ENCODE results near the gene PAX5.

PAX5 gene

GRCh38 chr9:36837431-36838405, 196.3 kb downstream of the PAX5 start:
- no peak for DNase-seq (ENCODE audit: low read depth in 3 of 3)

- DNase-seq (ENCODE audit: low read depth in 3 of 3), result no peak
Measured at GRCh38 chr9:36836486-36836885, 197.6 kb downstream of the PAX5 start.

GRCh38 chr9:36835271-36835996, 198.6 kb downstream of the PAX5 start:
- no peak for DNase-seq (ENCODE audit: low read depth in 3 of 3)

DNA sequence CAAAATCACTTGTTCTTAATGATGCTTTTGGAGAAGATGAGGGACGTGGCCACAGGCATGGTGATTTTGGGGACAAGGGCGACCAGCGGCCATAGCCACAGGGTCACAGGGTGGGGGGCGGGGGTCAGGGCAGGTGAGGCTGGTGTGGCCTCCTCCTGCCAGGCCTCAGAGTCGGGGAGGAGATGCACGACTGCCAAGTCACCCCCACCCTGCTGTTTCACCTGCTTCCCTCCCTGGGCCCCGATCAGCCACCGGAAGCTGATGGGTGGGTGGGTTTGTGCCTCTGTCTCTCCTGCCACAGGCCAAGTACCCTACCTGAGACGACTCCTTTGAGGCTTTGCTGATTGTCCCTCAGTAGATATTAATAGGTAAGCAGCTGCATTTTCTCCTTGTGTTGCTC, 199.3 kb downstream of the PAX5 start:
- no peak for DNase-seq (ENCODE audit: low read depth in 3 of 3)

GRCh38 chr9:36833954-36834353, 200.1 kb downstream of the PAX5 start:
- no peak for DNase-seq (ENCODE audit: low read depth in 3 of 3)

DNA sequence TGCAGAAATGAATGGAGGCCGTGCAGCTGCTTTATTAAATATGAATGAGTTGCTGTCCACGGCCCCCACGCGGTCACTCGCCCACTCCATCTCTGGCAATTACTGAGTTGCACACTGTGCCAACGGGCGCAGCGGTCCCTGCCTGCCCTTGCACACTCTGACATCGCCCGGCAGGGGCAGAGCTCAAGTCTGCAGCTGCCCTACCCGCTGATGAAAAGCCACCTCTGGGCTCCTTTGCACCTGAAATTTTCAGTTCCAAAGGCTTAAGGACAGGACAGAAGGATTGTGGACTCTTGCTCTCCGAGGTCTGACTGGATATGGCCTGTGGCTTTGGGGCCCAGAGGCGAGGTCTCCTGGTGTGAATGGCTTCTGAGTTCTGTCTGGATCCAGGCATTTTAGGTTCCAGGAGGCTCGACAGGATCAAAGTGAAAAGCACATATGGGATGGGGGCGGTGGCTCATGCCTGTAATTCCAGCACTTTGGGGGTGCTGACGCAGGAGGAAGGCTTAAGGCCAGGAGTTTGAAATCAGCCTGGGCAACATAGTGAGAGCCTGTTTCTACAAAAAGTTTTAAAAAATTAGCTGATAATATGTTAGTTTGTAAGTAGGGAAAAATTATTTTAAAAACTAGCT, 201.8 kb downstream of the PAX5 start:
- DNase-seq (ENCODE audit: low read depth in 3 of 3), result no peak

GRCh38 chr9:36831381-36832161, 202.5 kb downstream of the PAX5 start:
- DNase-seq (ENCODE audit: low read depth in 3 of 3), result no peak

- no peak for DNase-seq (ENCODE audit: low read depth in 3 of 3)
Measured at GRCh38 chr9:36828611-36829013, 205.5 kb downstream of the PAX5 start.

- no peak for DNase-seq (ENCODE audit: low read depth in 3 of 3)
Measured at GRCh38 chr9:36827593-36827992, 206.5 kb downstream of the PAX5 start.

DNA sequence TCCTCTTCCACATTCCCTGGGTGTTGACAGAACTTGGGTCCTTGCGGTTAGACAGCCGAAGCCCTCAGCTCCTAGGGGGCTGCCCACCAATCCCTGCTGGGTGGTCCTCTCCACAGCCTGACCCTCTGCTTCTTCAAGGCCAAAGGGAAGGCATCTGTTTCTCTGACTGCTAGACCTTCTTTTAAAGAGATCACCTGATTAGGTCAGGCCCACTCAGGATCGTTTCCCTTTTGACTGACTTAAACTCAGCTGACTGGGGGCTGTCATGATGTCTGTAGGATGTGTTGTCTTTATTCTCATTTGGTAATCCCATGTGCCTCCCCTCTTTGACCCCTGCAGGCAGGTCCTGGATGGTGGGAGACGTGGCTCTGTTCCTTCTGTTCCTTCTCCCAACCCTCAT, 207.5 kb downstream of the PAX5 start:
- DNase-seq (ENCODE audit: low read depth in 3 of 3), result no peak

DNA sequence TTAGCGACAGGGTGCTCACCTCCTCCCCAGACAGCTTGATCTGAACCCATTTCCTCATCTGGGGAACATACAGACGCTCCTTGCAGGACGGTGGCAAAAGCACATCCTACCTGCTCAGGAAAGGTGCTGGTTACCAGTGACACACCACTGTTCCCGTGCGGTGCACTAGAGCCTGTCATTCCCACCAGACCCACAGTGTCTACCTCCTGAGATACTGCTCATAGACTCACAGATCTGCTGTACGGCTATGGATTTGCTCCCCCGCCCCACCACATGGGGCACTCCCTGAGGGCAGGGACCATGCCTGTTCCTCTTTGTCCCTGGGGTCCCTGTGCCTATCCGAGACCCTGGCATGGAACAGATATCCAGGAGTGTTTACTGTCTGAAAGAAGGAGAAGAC, 208.9 kb downstream of the PAX5 start:
- no peak for DNase-seq (ENCODE audit: low read depth in 3 of 3)

DNA sequence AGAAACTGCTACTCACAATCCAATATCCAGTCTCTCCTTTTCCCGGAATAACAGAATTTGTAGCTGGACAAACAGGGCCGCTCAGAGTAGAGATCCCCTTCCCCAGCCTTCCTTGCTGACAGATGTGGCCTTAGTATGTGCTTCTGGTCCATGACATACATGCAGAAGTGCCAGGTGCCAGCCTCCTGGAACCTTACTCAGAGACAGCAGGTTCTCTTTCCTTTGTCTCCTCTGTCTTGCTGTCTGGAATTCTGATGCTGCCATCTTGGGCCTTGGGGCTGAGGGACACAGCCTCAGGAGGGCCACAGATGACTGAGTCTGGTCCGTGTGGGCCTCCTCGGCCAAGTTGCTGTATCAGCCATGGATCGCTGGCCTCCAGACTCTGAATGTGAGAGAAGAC, 210.1 kb downstream of the PAX5 start:
- no peak for DNase-seq (ENCODE audit: low read depth in 3 of 3)

- DNase-seq (ENCODE audit: low read depth in 3 of 3), result no peak
Measured at GRCh38 chr9:36823466-36823865, 210.6 kb downstream of the PAX5 start.

GRCh38 chr9:36822201-36822600, 211.9 kb downstream of the PAX5 start:
- DNase-seq (ENCODE audit: low read depth in 3 of 3), result no peak

DNA sequence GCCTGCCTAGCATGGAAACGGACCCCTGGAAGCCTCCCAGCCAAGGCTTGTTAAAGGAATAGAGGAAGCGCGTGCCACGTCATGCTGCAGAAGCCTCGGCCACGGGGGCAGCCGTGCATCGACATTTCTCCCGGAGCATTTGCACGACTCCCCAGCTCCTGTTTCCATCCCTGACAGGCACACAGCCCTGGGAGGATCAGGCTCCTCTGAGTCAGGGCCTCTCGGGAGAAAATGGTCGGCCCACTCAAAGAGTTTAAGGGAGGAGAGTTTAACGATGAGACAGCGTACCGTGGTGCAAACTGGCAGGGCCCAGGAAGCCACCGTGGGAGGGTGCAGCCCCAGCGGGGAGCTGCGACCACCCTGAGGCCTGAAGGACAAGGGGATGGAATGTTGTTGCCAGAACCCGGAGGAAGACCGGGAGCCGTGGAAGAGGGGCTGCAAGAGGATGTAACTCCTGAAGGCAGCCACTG, 213.6 kb downstream of the PAX5 start:
- DNase-seq (ENCODE audit: low read depth in 3 of 3), result no peak

DNA sequence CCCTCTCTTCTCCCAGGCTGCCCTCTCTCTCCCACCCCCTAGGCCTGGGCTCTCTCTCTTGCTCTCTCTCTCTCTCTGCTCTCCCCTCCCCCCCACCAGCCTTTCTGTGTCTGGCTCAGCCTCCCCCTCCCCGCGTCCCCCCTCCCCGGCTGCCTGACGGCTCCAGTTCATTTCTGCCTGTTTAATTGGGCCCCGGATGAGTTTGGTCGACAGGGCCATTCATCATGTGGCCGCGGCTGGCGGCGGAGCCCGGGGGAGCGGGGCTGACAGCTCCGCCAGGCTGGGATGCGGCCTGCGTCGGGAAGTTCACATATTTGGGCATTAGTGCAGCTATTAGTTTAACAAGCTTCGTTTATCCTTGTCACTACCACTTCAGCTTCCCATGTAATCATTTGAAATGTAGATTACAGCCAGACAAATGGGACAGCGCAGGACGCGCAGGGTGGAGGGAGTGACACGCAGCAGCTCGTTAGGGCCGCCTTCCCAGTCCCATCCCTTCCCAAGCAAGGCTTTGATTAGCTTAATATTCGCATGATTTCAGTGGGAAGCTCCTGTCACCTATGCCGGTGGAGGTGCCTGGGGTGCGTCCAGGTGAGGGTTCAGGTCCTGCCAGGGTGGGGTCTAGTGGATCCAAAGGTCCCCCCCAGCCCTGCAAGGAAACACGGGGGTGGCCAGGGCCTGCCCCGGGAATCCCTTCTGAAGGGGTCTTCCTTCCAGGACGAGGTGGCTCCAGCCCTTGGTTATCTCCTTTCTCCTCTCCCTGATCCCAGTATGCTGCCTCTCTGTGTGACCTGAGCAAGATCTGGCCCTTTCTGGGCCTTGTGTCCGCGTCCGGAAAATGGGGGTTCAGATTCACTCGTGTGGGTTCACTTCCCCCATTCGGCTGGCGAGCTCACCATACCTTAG, 214.8 kb downstream of the PAX5 start:
- DNase-seq (ENCODE audit: low read depth in 3 of 3), result no peak

DNA sequence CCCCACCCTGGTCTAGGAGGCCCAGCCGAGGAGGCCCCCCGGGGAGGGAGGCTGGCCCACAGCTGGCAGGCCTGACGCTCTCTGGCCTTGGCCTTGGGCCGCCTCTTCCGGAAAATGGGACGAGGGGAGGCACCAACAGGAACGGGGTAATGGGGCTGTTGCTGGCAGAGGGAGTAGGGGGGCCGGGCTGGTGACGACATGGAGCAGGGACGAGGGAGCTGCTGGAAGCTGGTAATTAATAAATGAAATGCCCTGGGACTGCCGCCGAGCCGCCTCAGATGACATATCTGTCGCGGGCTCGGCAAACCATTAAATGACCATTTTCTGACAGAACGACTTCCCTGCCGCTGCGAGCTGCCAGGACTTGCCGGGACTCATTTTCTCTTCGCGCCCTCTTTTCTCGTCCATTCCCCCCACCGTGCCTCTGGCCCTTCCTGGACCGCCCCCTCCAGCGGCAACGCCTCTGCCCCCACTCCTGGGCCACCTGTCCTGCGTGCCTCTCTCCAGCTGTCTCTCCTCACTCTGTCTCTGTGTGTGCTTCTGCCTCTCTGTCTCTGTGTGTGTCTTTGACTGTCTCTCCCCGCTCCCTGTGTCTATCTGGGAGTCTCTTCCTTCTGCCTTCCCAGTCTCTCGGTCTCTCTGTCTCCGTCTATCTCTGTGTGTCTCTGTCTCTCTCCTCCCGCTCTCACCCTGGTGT, 215.7 kb downstream of the PAX5 start:
- no peak for DNase-seq (ENCODE audit: low read depth in 3 of 3)

- DNase-seq (ENCODE audit: low read depth in 3 of 3), result no peak
Measured at GRCh38 chr9:36817160-36817834, 216.8 kb downstream of the PAX5 start.

DNA sequence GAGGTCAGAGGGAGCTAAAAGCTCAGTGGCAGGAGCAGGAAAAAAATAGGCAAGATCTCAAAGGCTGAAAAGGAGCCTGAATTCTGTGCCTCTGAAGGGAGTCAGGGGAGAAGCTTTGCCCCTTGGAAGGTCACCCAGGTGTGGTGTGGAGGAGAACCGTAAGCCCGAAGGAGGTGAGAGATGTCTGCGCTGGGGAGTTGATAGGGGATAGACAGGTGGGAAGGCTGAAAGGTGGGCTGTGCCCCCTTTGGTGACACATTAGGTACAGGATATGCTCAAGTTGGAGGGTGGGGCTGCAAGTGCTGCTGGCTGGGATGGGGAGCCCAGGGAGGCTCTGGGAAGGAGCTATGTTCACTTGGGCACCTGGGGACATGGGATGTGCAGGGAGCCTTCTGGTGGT, 217.7 kb downstream of the PAX5 start:
- DNase-seq (ENCODE audit: low read depth in 3 of 3), result no peak

All from stimulated activated CD4-positive, alpha-beta T cell treated with anti-CD3 and anti-CD28 coated beads, TNF-alpha, amount 100 ng/mL, for 4 hours (primary cell).